HEK293 (cell line): ENCODE results near the gene ANKRD44.

Experiments used
- REST ChIP-seq: fragments of 450-650 bp; formaldehyde crosslinking; IDR thresholded peaks from 2 replicates; pipeline ENCODE4 v1.5.1; 2016; ENCODE audit warnings: missing biosample characterization, missing genetic modification characterization
- ZBTB48 ChIP-seq: fragments of 450-650 bp; formaldehyde crosslinking; IDR thresholded peaks from 2 replicates; pipeline ENCODE4 v1.5.1; 2016; ENCODE audit warnings: missing biosample characterization, missing genetic modification characterization
- ZNF274 ChIP-seq, 2 experiments: fragments of 200-500 bp in 1 of 2; fragments of 450-650 bp in 1 of 2; sonication (Bioruptor generic) in 1 of 2; formaldehyde crosslinking in 1 of 2; IDR thresholded peaks; 2 replicates each; pipeline versions ENCODE4 v1.5.1 to v1.6.1; 2014 to 2016; ENCODE audit warnings: borderline replicate concordance in 1 of 2, inconsistent platforms in 1 of 2, low read length in 1 of 2, missing biosample characterization in 1 of 2, missing genetic modification characterization in 1 of 2
- ZNF350 ChIP-seq: fragments of 450-650 bp; formaldehyde crosslinking; IDR thresholded peaks from 2 replicates; pipeline ENCODE4 v1.5.0; 2017; ENCODE audit warnings: missing biosample characterization, mild to moderate bottlenecking, missing genetic modification characterization
- ZNF362 ChIP-seq: fragments of 450-650 bp; formaldehyde crosslinking; IDR thresholded peaks from 2 replicates; pipeline ENCODE4 v1.5.1; 2016; ENCODE audit warnings: missing biosample characterization, missing genetic modification characterization
- ZNF518A ChIP-seq: fragments of 450-650 bp; formaldehyde crosslinking; conservative IDR thresholded peaks from 2 replicates; pipeline ENCODE4 v1.5.1; 2016; ENCODE audit warnings: low read depth, missing biosample characterization, missing genetic modification characterization
- ZNF610 ChIP-seq: fragments of 450-650 bp; formaldehyde crosslinking; IDR thresholded peaks from 2 replicates; pipeline ENCODE4 v1.5.1; 2016; ENCODE audit warnings: missing biosample characterization, missing genetic modification characterization, borderline replicate concordance
- ZNF768 ChIP-seq: fragments of 450-650 bp; formaldehyde crosslinking; IDR thresholded peaks from 2 replicates; pipeline ENCODE4 v1.5.1; 2018; ENCODE audit warnings: missing biosample characterization, mild to moderate bottlenecking, missing genetic modification characterization
- ZNF777 ChIP-seq: fragments of 450-650 bp; formaldehyde crosslinking; IDR thresholded peaks from 2 replicates; pipeline ENCODE4 v1.5.1; 2017; ENCODE audit warnings: missing biosample characterization, missing genetic modification characterization, borderline replicate concordance
- TF ChIP-seq, protein P1 (sequence below): sonication (generic); formaldehyde crosslinking; IDR thresholded peaks from 2 replicates; pipeline ENCODE4 v1.8.1; 2022; ENCODE audit warnings: mild to moderate bottlenecking, moderate library complexity, missing genetic modification reagents
- TF ChIP-seq, protein P2 (sequence below): fragments of 450-650 bp; formaldehyde crosslinking; IDR thresholded peaks from 2 replicates; pipeline ENCODE4 v1.5.1; 2016; ENCODE audit warnings: missing biosample characterization, missing genetic modification characterization

- TF ChIP-seq ZNF518A (tag by site-specific recombination) (no peak), ZNF350 (tag by site-specific recombination) (no peak), ZNF768 (tag by site-specific recombination) (no peak), ZNF777 (no peak), REST (tag by site-specific recombination) (no peak), ZNF274 (IDR thresholded peaks at IDR 0.05; ENCODE audit: low read length) (no peak), ZNF274 (tag by site-specific recombination; IDR thresholded peaks at IDR 0.05; ENCODE audit: borderline replicate concordance) (no peak), ZNF362 (tag by site-specific recombination) (no peak), ZBTB48 (tag by site-specific recombination) (no peak), ZNF610 (no peak)
- TF ChIP-seq, protein P1, sequence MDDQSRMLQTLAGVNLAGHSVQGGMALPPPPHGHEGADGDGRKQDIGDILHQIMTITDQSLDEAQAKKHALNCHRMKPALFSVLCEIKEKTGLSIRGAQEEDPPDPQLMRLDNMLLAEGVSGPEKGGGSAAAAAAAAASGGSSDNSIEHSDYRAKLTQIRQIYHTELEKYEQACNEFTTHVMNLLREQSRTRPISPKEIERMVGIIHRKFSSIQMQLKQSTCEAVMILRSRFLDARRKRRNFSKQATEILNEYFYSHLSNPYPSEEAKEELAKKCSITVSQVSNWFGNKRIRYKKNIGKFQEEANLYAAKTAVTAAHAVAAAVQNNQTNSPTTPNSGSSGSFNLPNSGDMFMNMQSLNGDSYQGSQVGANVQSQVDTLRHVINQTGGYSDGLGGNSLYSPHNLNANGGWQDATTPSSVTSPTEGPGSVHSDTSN (CRISPR knock-in tag), result no peak
- TF ChIP-seq, protein P2, sequence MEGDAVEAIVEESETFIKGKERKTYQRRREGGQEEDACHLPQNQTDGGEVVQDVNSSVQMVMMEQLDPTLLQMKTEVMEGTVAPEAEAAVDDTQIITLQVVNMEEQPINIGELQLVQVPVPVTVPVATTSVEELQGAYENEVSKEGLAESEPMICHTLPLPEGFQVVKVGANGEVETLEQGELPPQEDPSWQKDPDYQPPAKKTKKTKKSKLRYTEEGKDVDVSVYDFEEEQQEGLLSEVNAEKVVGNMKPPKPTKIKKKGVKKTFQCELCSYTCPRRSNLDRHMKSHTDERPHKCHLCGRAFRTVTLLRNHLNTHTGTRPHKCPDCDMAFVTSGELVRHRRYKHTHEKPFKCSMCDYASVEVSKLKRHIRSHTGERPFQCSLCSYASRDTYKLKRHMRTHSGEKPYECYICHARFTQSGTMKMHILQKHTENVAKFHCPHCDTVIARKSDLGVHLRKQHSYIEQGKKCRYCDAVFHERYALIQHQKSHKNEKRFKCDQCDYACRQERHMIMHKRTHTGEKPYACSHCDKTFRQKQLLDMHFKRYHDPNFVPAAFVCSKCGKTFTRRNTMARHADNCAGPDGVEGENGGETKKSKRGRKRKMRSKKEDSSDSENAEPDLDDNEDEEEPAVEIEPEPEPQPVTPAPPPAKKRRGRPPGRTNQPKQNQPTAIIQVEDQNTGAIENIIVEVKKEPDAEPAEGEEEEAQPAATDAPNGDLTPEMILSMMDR, result no peak
These were observed 6.0 kb downstream of the ANKRD44 start for GRCh38 chr2:197304556-197305011.
